ENCODE results near the gene WDR5.

The WDR5 gene

GRCh38 chr9:134188386-134189144, 52.7 kb downstream of the WDR5 start:
- DNase-seq (ENCODE audit: low read depth): no peak

GRCh38 chr9:134189145-134189469, 53.2 kb downstream of the WDR5 start:
- DNase-seq (ENCODE audit: low read depth): no peak

GRCh38 chr9:134189470-134190231, 53.8 kb downstream of the WDR5 start:
- no peak for DNase-seq (ENCODE audit: low read depth)

GRCh38 chr9:134190232-134191121, 54.6 kb downstream of the WDR5 start:
- DNase-seq (ENCODE audit: low read depth): no peak

- no peak for DNase-seq (ENCODE audit: low read depth)
Observed at GRCh38 chr9:134191455-134192209, 55.8 kb downstream of the WDR5 start.

- no peak for DNase-seq (ENCODE audit: low read depth)
Observed at GRCh38 chr9:134192311-134192950, 56.5 kb downstream of the WDR5 start.

GRCh38 chr9:134192951-134193731, 57.3 kb downstream of the WDR5 start:
- no peak for DNase-seq (ENCODE audit: low read depth)

GRCh38 chr9:134193912-134194535, 58.1 kb downstream of the WDR5 start:
- no peak for DNase-seq (ENCODE audit: low read depth)

GRCh38 chr9:134195558-134195957, 59.7 kb downstream of the WDR5 start:
- DNase-seq (ENCODE audit: low read depth): no peak

- DNase-seq (ENCODE audit: low read depth): no peak
Observed at GRCh38 chr9:134196911-134197310, 61.0 kb downstream of the WDR5 start.

GRCh38 chr9:134198791-134199190, 62.9 kb downstream of the WDR5 start:
- no peak for DNase-seq (ENCODE audit: low read depth)

- no peak for DNase-seq (ENCODE audit: low read depth)
Observed at GRCh38 chr9:134200730-134201129, 64.8 kb downstream of the WDR5 start.

- no peak for DNase-seq (ENCODE audit: low read depth)
Observed at GRCh38 chr9:134203224-134203623, 67.3 kb downstream of the WDR5 start.

GRCh38 chr9:134204041-134204440, 68.2 kb downstream of the WDR5 start:
- DNase-seq (ENCODE audit: low read depth): no peak

GRCh38 chr9:134204991-134205578, 69.2 kb downstream of the WDR5 start:
- no peak for DNase-seq (ENCODE audit: low read depth)

GRCh38 chr9:134205672-134206310, 69.9 kb downstream of the WDR5 start:
- DNase-seq (ENCODE audit: low read depth): no peak

GRCh38 chr9:134206311-134207300, 70.7 kb downstream of the WDR5 start:
- no peak for DNase-seq (ENCODE audit: low read depth)

- no peak for DNase-seq (ENCODE audit: low read depth)
Observed at GRCh38 chr9:134208310-134208841, 72.5 kb downstream of the WDR5 start.
